Small intestine (tissue), 7 donors: ENCODE results near the gene LSAMP. TPM values are rescaled to one million over a fixed set of nuclear protein-coding genes. Genes with fewer than 3 reads are reported as not detected.

ENCODE experiments used
- DNase-seq, 2 donors: peaks; one replicate each; pipeline versions ENCODE4 v3.0.0 to v3.0.0-alpha.2; 2013
- FAIRE-seq: peaks from 2 replicates; lab custom pipeline; 2012; peaks lifted over from hg19 to GRCh38; lab: Jason Lieb, UNC
- H3K27ac ChIP-seq, 3 donors: one replicate each; pipeline ENCODE4 v1.5.1; 2013; ENCODE audit warnings: low read length in 2 of 3, mild to moderate bottlenecking in 2 of 3, control low read depth in 1 of 3, inconsistent platforms in 1 of 3, low read depth in 1 of 3, moderate library complexity in 1 of 3
- H3K27me3 ChIP-seq, 3 donors: one replicate each; pipeline ENCODE4 v1.6.1; 2013; ENCODE audit warnings: low read length in 3 of 3, inconsistent platforms in 1 of 3; ENCODE audit not compliant: control insufficient read depth in 3 of 3, insufficient read depth in 3 of 3
- H3K36me3 ChIP-seq, 3 donors: one replicate each; pipeline ENCODE4 v1.6.1; 2013; ENCODE audit warnings: low read length in 3 of 3, inconsistent platforms in 1 of 3, low read depth in 1 of 3, mild to moderate bottlenecking in 1 of 3, moderate library complexity in 1 of 3; ENCODE audit not compliant: control insufficient read depth in 3 of 3, insufficient read depth in 2 of 3
- H3K4me1 ChIP-seq, 3 donors: one replicate each; pipeline ENCODE4 v1.6.1; 2013; ENCODE audit warnings: low read length in 2 of 3, inconsistent platforms in 1 of 3, low read depth in 1 of 3, mild to moderate bottlenecking in 1 of 3, moderate library complexity in 1 of 3; ENCODE audit not compliant: control insufficient read depth in 3 of 3, insufficient read depth in 2 of 3
- H3K4me3 ChIP-seq, 3 donors: one replicate each; pipeline ENCODE4 v1.5.1; 2013; ENCODE audit warnings: low read length in 3 of 3, control low read depth in 1 of 3, inconsistent platforms in 1 of 3, low read depth in 1 of 3, mild to moderate bottlenecking in 1 of 3, moderate library complexity in 1 of 3
- H3K9me3 ChIP-seq, 2 donors: one replicate each; pipeline ENCODE4 v1.6.1; 2013; ENCODE audit warnings: low read depth in 1 of 2, low read length in 1 of 2; ENCODE audit not compliant: control insufficient read depth in 2 of 2, insufficient read depth in 1 of 2
- WGBS, 3 donors: extraction: QIAGEN DNeasy Blood & Tissue Kit; methylation state at CpG; one replicate each; pipeline ENCODE4 v1.1.7; 2013; 5-methylcytosine and 5-hydroxymethylcytosine counted together
- polyA plus RNA-seq, 4 donors: library from polyadenylated mRNA; stranded (reverse) in 3 of 4; unstranded in 1 of 4; fragments of 200-250 nt in 3 of 4; fragments of 120-200 nt in 1 of 4; gene quantifications; one replicate each; pipeline versions ENCODE4 v1.2.1 to v1.2.3, GENCODE V29; 2013
- donor health status: healthy with polysubstance abuse.
- donor health status: control.
- donor health status: control.
- donor health status: Bipolar disorder and iron deficiency.
- donor health status: healthy.

The LSAMP gene
- polyA plus RNA-seq, 4 donors, result 0.27 to 2.9 (median 1.8) TPM; not detected in 1

GRCh38 chr3:115990669-115991068 lies 454.6 kb downstream of the LSAMP start:
- Histone ChIP-seq H3K36me3 (no peaks in the 10 kb centered on the region), H3K4me3 (no peak overlapping the region), H3K4me1 (no peaks in the 10 kb centered on the region), H3K9me3 (no peaks in the 10 kb centered on the region), H3K27me3 (no peaks in the 10 kb centered on the region), H3K27ac (no peak overlapping the region)
- WGBS, 3 donors, result 56 to 67% (median 66%) methylated on average over 4 of the region's 4 CpGs
- no peak for FAIRE-seq
- DNase-seq, result no peak

GRCh38 chr3:115989684-115990421 lies 455.4 kb downstream of the LSAMP start:
- 62 to 83% (median 66%) methylated on average over 5 of the region's 5 CpGs for WGBS, 3 donors

GRCh38 chr3:115986555-115987207 lies 458.6 kb downstream of the LSAMP start:
- Histone ChIP-seq H3K4me3 (no peak overlapping the region), H3K9me3 (no peaks in the 10 kb centered on the region), H3K36me3 (no peaks in the 10 kb centered on the region), H3K4me1 (no peaks in the 10 kb centered on the region), H3K27ac (no peak overlapping the region), H3K27me3 (no peaks in the 10 kb centered on the region)
- DNase-seq, result no peak
- FAIRE-seq, result no peak
- 70 to 89% (median 86%) methylated on average over 2 of the region's 2 CpGs for WGBS, 3 donors

More at GRCh38 chr3:115989684-115990421, 455.4 kb downstream of the LSAMP start:
- FAIRE-seq (no peak), DNase-seq (no peak)
- Histone ChIP-seq H3K27ac (no peak overlapping the region), H3K4me1 (no peaks in the 10 kb centered on the region), H3K9me3 (no peaks in the 10 kb centered on the region), H3K36me3 (no peaks in the 10 kb centered on the region), H3K4me3 (no peak overlapping the region), H3K27me3 (no peaks in the 10 kb centered on the region)

- WGBS, 3 donors, result 71 to 88% (median 84%) methylated on average over 2 of the region's 2 CpGs
- no peak for DNase-seq
- FAIRE-seq, result no peak
- H3K27ac ChIP-seq, result no peak overlapping the region
- H3K4me3 ChIP-seq, result no peak overlapping the region
- H3K9me3 ChIP-seq, result no peaks in the 10 kb centered on the region
- H3K36me3 ChIP-seq, result no peaks in the 10 kb centered on the region
- H3K4me1 ChIP-seq, result no peaks in the 10 kb centered on the region
- no peaks in the 10 kb centered on the region for H3K27me3 ChIP-seq
Measured at GRCh38 chr3:115982629-115983028, 462.7 kb downstream of the LSAMP start.

- Histone ChIP-seq H3K4me3 (no peak overlapping the region), H3K4me1 (no peaks in the 10 kb centered on the region), H3K27ac (no peak overlapping the region), H3K36me3 (no peaks in the 10 kb centered on the region), H3K9me3 (no peaks in the 10 kb centered on the region), H3K27me3 (no peaks in the 10 kb centered on the region)
- WGBS, 3 donors, result 64 to 89% (median 78%) methylated on average over 3 of the region's 3 CpGs
- FAIRE-seq (no peak), DNase-seq (no peak)
Measured at GRCh38 chr3:115982108-115982507, 463.2 kb downstream of the LSAMP start.

GRCh38 chr3:115980709-115981108 lies 464.6 kb downstream of the LSAMP start:
- H3K27ac ChIP-seq, result no peak overlapping the region
- H3K9me3 ChIP-seq, result no peaks in the 10 kb centered on the region
- H3K36me3 ChIP-seq, result no peaks in the 10 kb centered on the region
- DNase-seq (no peak), FAIRE-seq (no peak)
- H3K4me1 ChIP-seq, result no peaks in the 10 kb centered on the region
- 40 to 70% (median 58%) methylated on average over 3 of the region's 3 CpGs for WGBS, 3 donors
- H3K27me3 ChIP-seq, result no peaks in the 10 kb centered on the region
- H3K4me3 ChIP-seq, result no peak overlapping the region

GRCh38 chr3:115977866-115978265 lies 467.4 kb downstream of the LSAMP start:
- Histone ChIP-seq H3K4me3 (no peak overlapping the region), H3K9me3 (no peaks in the 10 kb centered on the region), H3K27ac (no peak overlapping the region), H3K36me3 (no peaks in the 10 kb centered on the region), H3K27me3 (no peaks in the 10 kb centered on the region), H3K4me1 (no peaks in the 10 kb centered on the region)
- FAIRE-seq (no peak), DNase-seq (no peak)
- WGBS, 3 donors, result 53 to 78% (median 63%) methylated on average over 4 of the region's 4 CpGs

GRCh38 chr3:115975796-115976195 lies 469.5 kb downstream of the LSAMP start:
- H3K27ac ChIP-seq, result no peak overlapping the region
- no peak for FAIRE-seq
- no peaks in the 10 kb centered on the region for H3K4me1 ChIP-seq
- H3K27me3 ChIP-seq, result no peaks in the 10 kb centered on the region
- 49 to 66% (median 53%) methylated on average over 1 of the region's 1 CpG for WGBS, 3 donors
- H3K9me3 ChIP-seq, result no peaks in the 10 kb centered on the region
- H3K36me3 ChIP-seq, result no peaks in the 10 kb centered on the region
- DNase-seq, result no peak
- H3K4me3 ChIP-seq, result no peak overlapping the region
